ENCODE data around the gene TJP1.
"Not testable (repeated sequence)": the region's sequence is repeated elsewhere in the genome, so short reads cannot be mapped to it uniquely, and the experiment has no call there.

Gene TJP1

GRCh38 chr15:29753506-29753905, 68.8 kb downstream of the TJP1 start:
- no peak for DNase-seq (ENCODE audit: low read depth)

GRCh38 chr15:29750754-29751153, 71.5 kb downstream of the TJP1 start:
- DNase-seq (ENCODE audit: low read depth), result no peak

DNA sequence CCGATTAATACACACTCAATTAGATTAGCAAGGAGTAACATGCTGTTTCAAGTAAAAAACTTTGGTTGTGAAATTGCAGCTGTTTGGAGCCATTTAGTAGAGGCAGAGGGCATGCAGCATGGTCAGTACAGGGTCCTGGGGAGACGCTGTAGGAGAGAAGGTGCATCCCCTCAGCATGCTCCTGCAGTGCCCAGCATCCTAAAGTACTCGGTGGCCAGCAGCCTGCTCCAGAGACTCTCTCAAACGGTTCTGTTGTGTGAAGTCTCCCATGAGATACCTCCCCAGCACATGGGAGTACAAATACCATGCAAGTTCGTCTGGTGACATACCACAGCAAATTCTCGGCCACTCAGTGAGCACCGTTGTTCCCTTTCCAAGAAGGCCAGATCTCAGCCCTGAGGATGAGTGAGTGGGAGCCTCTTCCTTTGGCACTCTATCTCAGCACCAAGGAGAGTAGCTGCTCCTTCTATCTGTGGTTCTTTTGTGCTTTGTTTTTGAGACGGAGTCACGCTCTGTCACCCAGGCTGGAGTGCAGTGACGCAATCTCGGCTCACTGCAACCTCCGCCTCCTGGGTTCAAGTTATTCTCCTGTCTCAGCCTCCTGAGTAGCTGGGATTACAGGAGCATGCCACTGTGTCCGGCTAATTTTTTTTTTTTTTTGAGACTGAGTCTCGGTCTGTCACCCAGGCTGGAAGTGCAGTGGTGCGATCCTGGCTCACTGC, 72.7 kb downstream of the TJP1 start:
- DNase-seq (ENCODE audit: low read depth), result no peak

- DNase-seq (ENCODE audit: low read depth), result no peak
These were observed 74.3 kb downstream of the TJP1 start for GRCh38 chr15:29747837-29748417.

- DNase-seq (ENCODE audit: low read depth), result no peak
These were observed 78.8 kb downstream of the TJP1 start for GRCh38 chr15:29743475-29743874.

DNA sequence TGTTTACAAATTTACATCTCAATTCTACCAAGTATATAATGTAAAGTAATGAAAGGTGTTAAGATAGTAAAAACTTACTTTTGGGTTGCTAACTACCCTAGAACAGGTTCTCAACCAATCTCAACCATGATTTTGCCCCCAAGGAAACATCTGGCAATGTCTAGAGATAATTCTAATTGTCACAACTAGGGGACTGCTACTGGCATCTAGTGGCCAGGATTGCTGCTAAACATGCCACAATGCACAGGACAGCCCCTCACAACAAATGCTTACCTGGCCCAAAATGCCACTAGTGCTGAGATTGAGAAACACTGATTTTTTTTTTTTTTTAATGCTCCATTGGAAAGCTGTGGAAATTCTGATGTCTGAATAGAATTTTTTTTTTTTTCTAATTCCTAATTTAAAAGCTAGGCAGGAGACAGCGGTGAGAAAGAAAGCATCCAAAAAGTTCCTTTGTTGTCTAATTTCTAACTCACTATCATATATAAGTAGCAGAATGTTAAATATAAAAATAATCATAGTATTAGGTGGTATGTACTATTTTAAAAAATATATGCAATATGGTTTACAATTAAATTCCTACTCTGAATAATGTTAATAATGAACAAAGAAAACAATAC, 81.5 kb downstream of the TJP1 start:
- no peak for DNase-seq (ENCODE audit: low read depth)

GRCh38 chr15:29736744-29737020, 85.6 kb downstream of the TJP1 start:
- DNase-seq (ENCODE audit: low read depth), result no peak

GRCh38 chr15:29736012-29736743, 86.1 kb downstream of the TJP1 start:
- no peak for DNase-seq (ENCODE audit: low read depth)

- no peak for DNase-seq (ENCODE audit: low read depth)
These were observed 87.2 kb downstream of the TJP1 start for GRCh38 chr15:29734917-29735572.

DNA sequence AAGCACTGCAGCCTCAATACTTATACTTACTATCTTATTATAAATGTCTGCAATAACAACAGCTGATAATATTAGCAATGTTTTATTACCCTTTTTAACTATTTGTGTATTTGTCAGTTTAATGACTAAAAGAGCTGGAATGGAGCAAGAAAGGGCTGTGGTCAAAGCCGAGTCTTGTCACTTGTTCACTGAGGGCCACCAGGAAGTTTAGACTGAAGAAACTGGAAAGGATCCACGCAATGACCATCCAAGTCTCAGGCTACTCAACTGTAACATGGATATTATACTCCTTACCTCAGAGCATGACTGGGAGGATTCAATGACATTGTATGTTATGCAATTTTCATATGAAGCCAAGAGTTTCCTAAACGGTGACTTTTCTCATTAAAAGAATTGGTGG, 90.4 kb downstream of the TJP1 start:
- no peak for DNase-seq (ENCODE audit: low read depth)

- not testable (repeated sequence) for DNase-seq (ENCODE audit: low read depth)
These were observed 91.8 kb downstream of the TJP1 start for GRCh38 chr15:29730471-29730870.

GRCh38 chr15:29728418-29728817, 93.8 kb downstream of the TJP1 start:
- no peak for DNase-seq (ENCODE audit: low read depth)

- no peak for DNase-seq (ENCODE audit: low read depth)
These were observed 94.4 kb downstream of the TJP1 start for GRCh38 chr15:29727871-29728270.

GRCh38 chr15:29726553-29726952, 95.7 kb downstream of the TJP1 start:
- no peak for DNase-seq (ENCODE audit: low read depth)

- no peak for DNase-seq (ENCODE audit: low read depth)
These were observed 98.2 kb downstream of the TJP1 start for GRCh38 chr15:29724026-29724425.

DNA sequence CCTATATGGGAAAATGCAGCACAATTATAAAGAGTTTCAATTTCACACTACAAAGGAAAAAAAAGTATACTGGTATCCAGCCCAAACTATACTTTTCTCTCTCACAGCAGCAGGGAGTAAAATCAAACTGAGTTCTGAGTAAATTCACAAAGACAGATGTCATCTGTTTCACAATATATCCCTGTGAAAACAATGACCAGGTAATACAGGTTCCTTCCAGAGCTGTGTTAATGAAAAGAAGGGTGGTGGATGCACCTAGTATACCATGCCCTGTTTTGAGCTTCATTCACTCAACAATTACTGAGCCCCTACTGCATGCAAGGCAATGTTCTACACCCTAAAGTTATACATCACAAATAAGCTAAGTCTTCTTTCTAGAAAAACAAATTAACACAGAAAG, 108.5 kb downstream of the TJP1 start:
- DNase-seq (ENCODE audit: low read depth), result no peak

GRCh38 chr15:29712149-29712885, 110.0 kb downstream of the TJP1 start:
- DNase-seq (ENCODE audit: low read depth), result no peak

DNA sequence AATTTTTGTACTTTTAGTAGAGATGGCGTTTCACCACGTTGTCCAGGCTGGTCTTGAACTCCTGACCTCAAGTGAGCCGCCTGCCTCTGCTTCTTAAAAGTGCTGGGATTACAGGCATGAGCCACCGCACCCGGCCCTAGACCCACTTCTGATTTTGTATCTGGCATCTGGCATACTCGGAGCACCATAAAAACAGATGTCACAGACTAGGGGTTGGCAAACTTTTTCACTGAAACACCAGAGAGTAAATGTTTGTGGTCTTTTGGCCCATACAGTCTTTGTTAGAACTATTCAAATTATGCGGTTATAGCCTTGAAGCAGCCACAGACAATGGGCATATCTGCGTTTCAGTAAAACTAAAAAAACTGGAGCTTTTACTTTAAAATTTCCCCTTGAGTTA, 110.7 kb downstream of the TJP1 start:
- no peak for DNase-seq (ENCODE audit: low read depth)

DNA sequence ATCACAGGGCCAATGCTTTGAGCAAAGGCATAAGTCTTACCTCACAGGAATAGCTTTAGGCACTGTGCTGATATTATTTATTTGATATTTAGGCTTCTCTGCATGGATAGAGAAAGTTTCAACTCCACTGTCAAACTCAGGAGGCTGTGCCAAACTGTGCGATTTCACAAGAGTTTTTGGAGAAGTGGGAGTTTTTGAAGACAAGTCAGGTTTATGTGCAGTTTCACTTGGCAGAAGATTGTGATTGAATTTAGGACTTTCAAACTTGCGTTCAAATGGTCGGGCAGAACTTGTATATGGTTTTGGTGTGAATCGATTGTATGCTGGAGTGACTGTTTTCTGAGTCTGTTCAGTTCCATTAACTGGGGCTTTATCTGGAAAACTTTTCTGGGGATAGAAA, 113.7 kb downstream of the TJP1 start:
- no peak for DNase-seq (ENCODE audit: low read depth)

- no peak for DNase-seq (ENCODE audit: low read depth)
These were observed 117.2 kb downstream of the TJP1 start for GRCh38 chr15:29704950-29705597.

DNA sequence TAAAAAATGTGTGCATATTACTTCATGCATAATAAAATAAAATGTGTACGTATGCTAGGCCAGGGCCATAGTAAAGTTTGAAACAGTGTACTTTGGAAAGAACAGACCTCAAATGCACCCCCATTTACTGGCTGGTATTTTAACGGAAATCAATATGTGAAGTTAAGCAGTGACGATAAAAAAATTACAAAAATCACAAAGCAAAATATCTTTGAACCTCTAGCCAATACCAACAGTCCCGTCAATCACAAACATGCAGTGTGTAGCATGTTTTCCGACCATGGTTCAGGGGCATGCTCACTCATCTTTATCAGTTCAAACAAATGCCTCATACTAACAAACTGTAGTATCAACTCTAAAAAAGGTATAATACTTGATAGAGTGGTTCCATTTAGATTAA, 121.1 kb downstream of the TJP1 start:
- no peak for DNase-seq (ENCODE audit: low read depth)
